ENCODE data around the gene CIT.

Gene CIT

GRCh38 chr12:119678459-119678858 lies 198.7 kb downstream of the CIT start:
- H3K36me3 ChIP-seq (ENCODE audit: insufficient read depth, low read length) = peaks cover 80% of the 10 kb centered on the region; the same call in 1 of the 2 replicates
- no peak overlapping the region for H2AFZ ChIP-seq (ENCODE audit: low read length)
- H3K79me2 ChIP-seq (ENCODE audit: insufficient read depth, low read length) = peaks cover 13% of the 10 kb centered on the region; the same call in 1 of the 2 replicates
- no peak overlapping the region for H3K4me3 ChIP-seq (ENCODE audit: low read length, poor library complexity, severe bottlenecking)
- H3K27me3 ChIP-seq (ENCODE audit: insufficient read depth, low read length, poor library complexity, severe bottlenecking) = no peaks in the 10 kb centered on the region
- H3K4me1 ChIP-seq (ENCODE audit: insufficient read depth, low read length, poor library complexity, severe bottlenecking) = peaks cover 20% of the 10 kb centered on the region
- no peaks in the 10 kb centered on the region for H3K9me3 ChIP-seq (ENCODE audit: insufficient read depth, low read depth, low read length)
- TF ChIP-seq EZH2phosphoT487 (IDR thresholded peaks at IDR 0.05; ENCODE audit: borderline replicate concordance) = no peak
- TF ChIP-seq CTCF (conservative IDR thresholded peaks at IDR 0.05; ENCODE audit: low read length) = no peak
- no peak overlapping the region for H3K4me2 ChIP-seq (ENCODE audit: low read depth, low read length, poor library complexity, severe bottlenecking)
- H3F3A ChIP-seq (ENCODE audit: low read depth) = peaks cover 10% of the 10 kb centered on the region; the same call in 1 of the 2 replicates
- no peak overlapping the region for H3K9ac ChIP-seq (ENCODE audit: low read depth, low read length, poor library complexity, severe bottlenecking)
- H4K20me1 ChIP-seq (ENCODE audit: insufficient read depth, low read length, poor library complexity, severe bottlenecking) = peaks cover 18% of the 10 kb centered on the region
- no peaks in the 10 kb centered on the region for H3K9me2 ChIP-seq (replicated peaks; ENCODE audit: low read depth, low read length)

GRCh38 chr12:119676573-119676972 lies 200.5 kb downstream of the CIT start:
- TF ChIP-seq CTCF (conservative IDR thresholded peaks at IDR 0.05; ENCODE audit: low read length) (peak; percentile 33; the same call in 1 of the 2 replicates), EZH2phosphoT487 (IDR thresholded peaks at IDR 0.05; ENCODE audit: borderline replicate concordance) (no peak)

GRCh38 chr12:119676022-119676421 lies 201.1 kb downstream of the CIT start:
- H3K9me3 ChIP-seq (ENCODE audit: insufficient read depth, low read depth, low read length) = no peaks in the 10 kb centered on the region
- no peaks in the 10 kb centered on the region for H3K9me2 ChIP-seq (replicated peaks; ENCODE audit: low read depth, low read length)
- no peak overlapping the region for H2AFZ ChIP-seq (ENCODE audit: low read length)
- no peak overlapping the region for H3K9ac ChIP-seq (ENCODE audit: low read depth, low read length, poor library complexity, severe bottlenecking)
- H3K27me3 ChIP-seq (ENCODE audit: insufficient read depth, low read length, poor library complexity, severe bottlenecking) = no peaks in the 10 kb centered on the region
- peaks cover 19% of the 10 kb centered on the region for H4K20me1 ChIP-seq (ENCODE audit: insufficient read depth, low read length, poor library complexity, severe bottlenecking)
- H3K36me3 ChIP-seq (ENCODE audit: insufficient read depth, low read length) = peaks cover 82% of the 10 kb centered on the region; the same call in 1 of the 2 replicates
- no peak overlapping the region for H3K4me2 ChIP-seq (ENCODE audit: low read depth, low read length, poor library complexity, severe bottlenecking)
- H3F3A ChIP-seq (ENCODE audit: low read depth) = peaks cover 14% of the 10 kb centered on the region; the same call in 1 of the 2 replicates
- H3K79me2 ChIP-seq (ENCODE audit: insufficient read depth, low read length) = peaks cover 31% of the 10 kb centered on the region
- no peak overlapping the region for H3K4me3 ChIP-seq (ENCODE audit: low read length, poor library complexity, severe bottlenecking)
- peaks cover 44% of the 10 kb centered on the region for H3K4me1 ChIP-seq (ENCODE audit: insufficient read depth, low read length, poor library complexity, severe bottlenecking)
- TF ChIP-seq EZH2phosphoT487 (IDR thresholded peaks at IDR 0.05; ENCODE audit: borderline replicate concordance) = no peak
- TF ChIP-seq CTCF (conservative IDR thresholded peaks at IDR 0.05; ENCODE audit: low read length) = no peak

More at GRCh38 chr12:119676573-119676972, 200.5 kb downstream of the CIT start:
- Histone ChIP-seq H3K9me3 (ENCODE audit: insufficient read depth, low read depth, low read length) (no peaks in the 10 kb centered on the region), H3K27me3 (ENCODE audit: insufficient read depth, low read length, poor library complexity, severe bottlenecking) (no peaks in the 10 kb centered on the region), H2AFZ (ENCODE audit: low read length) (no peak overlapping the region), H3K9ac (ENCODE audit: low read depth, low read length, poor library complexity, severe bottlenecking) (no peak overlapping the region), H3F3A (ENCODE audit: low read depth) (peaks cover 14% of the 10 kb centered on the region; the same call in 1 of the 2 replicates), H3K9me2 (replicated peaks; ENCODE audit: low read depth, low read length) (no peaks in the 10 kb centered on the region), H3K4me3 (ENCODE audit: low read length, poor library complexity, severe bottlenecking) (no peak overlapping the region), H3K36me3 (ENCODE audit: insufficient read depth, low read length) (peaks cover 88% of the 10 kb centered on the region; the same call in 1 of the 2 replicates), H3K4me1 (ENCODE audit: insufficient read depth, low read length, poor library complexity, severe bottlenecking) (peaks cover 39% of the 10 kb centered on the region), H3K4me2 (ENCODE audit: low read depth, low read length, poor library complexity, severe bottlenecking) (no peak overlapping the region), H3K79me2 (ENCODE audit: insufficient read depth, low read length) (peaks cover 25% of the 10 kb centered on the region; the same call in 1 of the 2 replicates), H4K20me1 (ENCODE audit: insufficient read depth, low read length, poor library complexity, severe bottlenecking) (peaks cover 18% of the 10 kb centered on the region)
